Mesenchymal stem cell (in vitro differentiated cells and primary cell): ENCODE measurements around the gene TCEAL4.
A peak's percentile ranks its signal among the peaks of the same experiment; 100 is the strongest.

Source experiments
- DNase-seq: peaks from one replicate; pipeline ENCODE4 v3.0.0-alpha.2; 2013
- H2AFZ ChIP-seq: one replicate; pipeline ENCODE4 v1.6.1; 2013; ENCODE audit warnings: low read depth, mild to moderate bottlenecking, control low read depth, inconsistent platforms, low read length, moderate library complexity
- H2AK5ac ChIP-seq: 2 replicates; pipeline ENCODE4 v1.6.1; 2013; ENCODE audit warnings: low read length, moderate library complexity, mild to moderate bottlenecking, inconsistent platforms; ENCODE audit not compliant: severe bottlenecking
- H2BK120ac ChIP-seq: one replicate; pipeline ENCODE4 v1.6.1; 2013; ENCODE audit warnings: low read depth, mild to moderate bottlenecking, inconsistent platforms, low read length, moderate library complexity
- H2BK12ac ChIP-seq, 2 experiments: one replicate each; pipeline ENCODE4 v1.6.1; 2013; ENCODE audit warnings: inconsistent platforms in 2 of 2, low read length in 2 of 2, mild to moderate bottlenecking in 2 of 2, moderate library complexity in 2 of 2, control low read depth in 1 of 2
- H2BK15ac ChIP-seq: one replicate; pipeline ENCODE4 v1.6.1; 2013; ENCODE audit warnings: mild to moderate bottlenecking, low read depth, inconsistent platforms; ENCODE audit not compliant: poor library complexity, severe bottlenecking
- H2BK5ac ChIP-seq: 2 replicates; pipeline ENCODE4 v1.6.1; 2013; ENCODE audit warnings: low read depth, mild to moderate bottlenecking, low read length, control low read depth, inconsistent platforms; ENCODE audit not compliant: poor library complexity, severe bottlenecking
- H3K14ac ChIP-seq, 2 experiments: one replicate each; pipeline ENCODE4 v1.6.1; 2013; ENCODE audit warnings: inconsistent platforms in 2 of 2, low read length in 2 of 2, control low read depth in 1 of 2, mild to moderate bottlenecking in 1 of 2, moderate library complexity in 1 of 2
- H3K18ac ChIP-seq, 2 experiments: one replicate each; pipeline ENCODE4 v1.6.1; 2013; ENCODE audit warnings: inconsistent platforms in 2 of 2, low read length in 2 of 2, control low read depth in 1 of 2, low read depth in 1 of 2, mild to moderate bottlenecking in 1 of 2
- H3K23ac ChIP-seq, 2 experiments: one replicate each; pipeline ENCODE4 v1.6.1; 2013; ENCODE audit warnings: inconsistent platforms in 2 of 2, low read length in 2 of 2, mild to moderate bottlenecking in 2 of 2, moderate library complexity in 2 of 2, control low read depth in 1 of 2
- H3K27ac ChIP-seq: 2 replicates; pipeline ENCODE4 v1.5.1; 2013; ENCODE audit warnings: mild to moderate bottlenecking, moderate library complexity, low read length, control low read depth, inconsistent platforms; ENCODE audit not compliant: poor library complexity, severe bottlenecking
- H3K27me3 ChIP-seq, 2 experiments: 2 replicates each; pipeline versions ENCODE4 v1.6.1 to v1.7.0; 2013; ENCODE audit warnings: low read length in 2 of 2, mild to moderate bottlenecking in 2 of 2, moderate library complexity in 2 of 2, control low read depth in 1 of 2, inconsistent platforms in 1 of 2; ENCODE audit not compliant: control insufficient read depth in 1 of 2, insufficient read depth in 1 of 2
- H3K36me3 ChIP-seq, 2 experiments: 2 replicates each; pipeline versions ENCODE4 v1.6.1 to v1.7.0; 2013; ENCODE audit warnings: low read length in 2 of 2, control low read depth in 1 of 2, inconsistent platforms in 1 of 2, low read depth in 1 of 2, mild to moderate bottlenecking in 1 of 2; ENCODE audit not compliant: insufficient read depth in 2 of 2, control insufficient read depth in 1 of 2
- H3K4ac ChIP-seq, 2 experiments: one replicate each; pipeline ENCODE4 v1.6.1; 2013; ENCODE audit warnings: inconsistent platforms in 2 of 2, low read length in 2 of 2, mild to moderate bottlenecking in 2 of 2, moderate library complexity in 2 of 2, control low read depth in 1 of 2, low read depth in 1 of 2
- H3K4me1 ChIP-seq: 2 replicates; pipeline ENCODE4 v1.6.1; 2013; ENCODE audit warnings: low read depth, low read length, control low read depth; ENCODE audit not compliant: control insufficient read depth, insufficient read depth
- H3K4me2 ChIP-seq: 2 replicates; pipeline ENCODE4 v1.6.1; 2013; ENCODE audit warnings: low read length, mild to moderate bottlenecking, inconsistent platforms; ENCODE audit not compliant: poor library complexity, severe bottlenecking
- H3K4me3 ChIP-seq, 2 experiments: 2 replicates each; pipeline versions ENCODE4 v1.5.1 to v1.7.0; 2013; ENCODE audit warnings: low read length in 2 of 2, mild to moderate bottlenecking in 2 of 2, control low read depth in 1 of 2, low read depth in 1 of 2; ENCODE audit not compliant: insufficient read depth in 1 of 2
- H3K79me1 ChIP-seq: replicated peaks from 2 replicates; pipeline ENCODE4 v1.6.1; 2013; ENCODE audit warnings: mild to moderate bottlenecking, control low read depth, low read length, inconsistent platforms; ENCODE audit not compliant: poor library complexity, severe bottlenecking
- H3K9ac ChIP-seq: 2 replicates; pipeline ENCODE4 v1.7.0; 2013; ENCODE audit warnings: mild to moderate bottlenecking, low read length, moderate library complexity
- H3K9me3 ChIP-seq: 2 replicates; pipeline ENCODE4 v1.7.0; 2013; ENCODE audit warnings: mild to moderate bottlenecking, low read length; ENCODE audit not compliant: control insufficient read depth
- H4K8ac ChIP-seq: one replicate; pipeline ENCODE4 v1.6.1; 2013; ENCODE audit warnings: inconsistent platforms, mild to moderate bottlenecking, low read length, moderate library complexity
- H4K91ac ChIP-seq: one replicate; pipeline ENCODE4 v1.6.1; 2013; ENCODE audit warnings: mild to moderate bottlenecking, low read length, inconsistent platforms
- WGBS: methylation state at CpG from one replicate; pipeline ENCODE4 v1.1.7; 2013; ENCODE audit warnings: mixed read lengths; 5-methylcytosine and 5-hydroxymethylcytosine counted together

TCEAL4 gene

GRCh38 chrX:103538728-103539127, 46.6 kb upstream of the TCEAL4 start:
- Histone ChIP-seq H3K23ac (no peak overlapping the region), H3K9ac (no peak overlapping the region), H3K4me1 (peaks cover under 1% of the 10 kb centered on the region), H3K9me3 (no peaks in the 10 kb centered on the region), H3K79me1 (no peaks in the 10 kb centered on the region), H4K91ac (no peak overlapping the region), H2BK15ac (no peak overlapping the region), H2BK12ac (no peak overlapping the region), H3K36me3 (no peaks in the 10 kb centered on the region), H2BK5ac (peak overlapping the region; percentile 38), H3K27ac (no peak overlapping the region), H2BK120ac (no peak overlapping the region), H3K27me3 (peaks cover 0 to 20% of the 10 kb centered on the region in 2 experiments), H3K18ac (no peak overlapping the region), H4K8ac (no peak overlapping the region), H3K14ac (no peak overlapping the region), H2AK5ac (no peak overlapping the region), H2AFZ (no peak overlapping the region), H3K4me2 (no peak overlapping the region), H3K4ac (no peak overlapping the region), H3K4me3 (no peak overlapping the region)
- DNase-seq, result no peak

GRCh38 chrX:103539695-103540094, 45.6 kb upstream of the TCEAL4 start:
- Histone ChIP-seq H3K36me3 (no peaks in the 10 kb centered on the region), H3K79me1 (no peaks in the 10 kb centered on the region), H2AK5ac (no peak overlapping the region), H4K91ac (no peak overlapping the region), H3K27me3 (peaks cover 0 to 20% of the 10 kb centered on the region in 2 experiments), H3K27ac (no peak overlapping the region), H3K4me1 (no peaks in the 10 kb centered on the region), H2BK5ac (no peak overlapping the region), H3K9ac (peak overlapping the region; percentile 11), H2BK15ac (no peak overlapping the region), H3K4me2 (no peak overlapping the region), H3K23ac (no peak overlapping the region), H2AFZ (no peak overlapping the region), H3K4ac (no peak overlapping the region), H3K18ac (no peak overlapping the region), H3K4me3 (no peak overlapping the region), H3K9me3 (no peaks in the 10 kb centered on the region), H4K8ac (no peak overlapping the region), H2BK120ac (no peak overlapping the region), H2BK12ac (no peak overlapping the region), H3K14ac (no peak overlapping the region)
- WGBS, result no CpG with 5 or more reads among the region's 2 CpGs
- DNase-seq, result no peak

GRCh38 chrX:103540145-103540544, 45.2 kb upstream of the TCEAL4 start:
- no peak overlapping the region for H3K23ac ChIP-seq
- H3K18ac ChIP-seq, result no peak overlapping the region
- H3K9me3 ChIP-seq, result no peaks in the 10 kb centered on the region
- no peaks in the 10 kb centered on the region for H3K79me1 ChIP-seq
- H2AK5ac ChIP-seq, result no peak overlapping the region
- DNase-seq, result peak; percentile 10
- H3K27me3 ChIP-seq, result peaks cover 0 to 19% of the 10 kb centered on the region in 2 experiments
- no peak overlapping the region for H2BK12ac ChIP-seq
- H4K8ac ChIP-seq, result no peak overlapping the region
- no peak overlapping the region for H2AFZ ChIP-seq
- H3K9ac ChIP-seq, result peak overlapping the region; percentile 11
- no peaks in the 10 kb centered on the region for H3K36me3 ChIP-seq
- H3K4ac ChIP-seq, result no peak overlapping the region
- H3K4me1 ChIP-seq, result no peaks in the 10 kb centered on the region
- H2BK5ac ChIP-seq, result no peak overlapping the region
- H2BK15ac ChIP-seq, result no peak overlapping the region
- H3K4me3 ChIP-seq, result no peak overlapping the region
- H2BK120ac ChIP-seq, result no peak overlapping the region
- no peak overlapping the region for H3K4me2 ChIP-seq
- H3K27ac ChIP-seq, result no peak overlapping the region
- no peak overlapping the region for H4K91ac ChIP-seq
- no peak overlapping the region for H3K14ac ChIP-seq

GRCh38 chrX:103549916-103550315, 35.4 kb upstream of the TCEAL4 start:
- Histone ChIP-seq H2BK12ac (no peak overlapping the region), H3K27me3 (peaks cover 0 to 13% of the 10 kb centered on the region in 2 experiments), H3K4me1 (no peaks in the 10 kb centered on the region), H2BK5ac (no peak overlapping the region), H4K8ac (no peak overlapping the region), H3K4me2 (no peak overlapping the region), H3K4ac (no peak overlapping the region), H3K27ac (no peak overlapping the region), H3K79me1 (no peaks in the 10 kb centered on the region), H2AK5ac (no peak overlapping the region), H3K4me3 (no peak overlapping the region), H3K36me3 (no peaks in the 10 kb centered on the region), H3K18ac (no peak overlapping the region), H3K9me3 (peaks cover 10% of the 10 kb centered on the region), H3K14ac (no peak overlapping the region), H2BK120ac (no peak overlapping the region), H2BK15ac (no peak overlapping the region), H4K91ac (no peak overlapping the region), H2AFZ (no peak overlapping the region), H3K9ac (peak overlapping the region; percentile 58), H3K23ac (no peak overlapping the region)
- 82% methylated on average over 2 of the region's 3 CpGs for WGBS
- DNase-seq, result no peak
